HCT116 (cell line): ENCODE data around the gene EYA4. TPM values are rescaled to one million over a fixed set of nuclear protein-coding genes. Genes with fewer than 3 reads are reported as not detected.

Experiments
- ATAC-seq: fragments of 200-7000 bp; cut with Tn5 transposase; 2 replicates; pipeline ENCODE4 v1.9.1; 2020; ENCODE audit warnings: mild to moderate bottlenecking, moderate library complexity
- BruUV-seq: library from RNA; stranded (reverse); fragments of 400-500 nt; replicated peaks from 2 replicates; lab custom pipeline; 2021; lab: Mats Ljungman, UMichigan
- CTCF ChIA-PET: fragments of 300-600 bp; sonication (Branson Sonifier 250); formaldehyde crosslinking; loops from one replicate; lab custom pipeline; 2021; ENCODE audit warnings: antibody characterized with exemption; lab: Charles Lee
- POLR2A ChIA-PET: fragments of 300-600, 350-600 bp; sonication (Branson Sonifier 250); formaldehyde crosslinking; loops from one replicate; lab custom pipeline; 2021; ENCODE audit warnings: antibody characterized with exemption; lab: Charles Lee
- RAD21 ChIA-PET, 2 experiments: fragments of 300-600 bp; sonication (Branson Sonifier 250); formaldehyde crosslinking; loops; one replicate each; lab custom pipeline; 2023; ENCODE audit warnings: low total read pairs in 2 of 2; ENCODE audit not compliant: uncharacterized antibody in 2 of 2, unreplicated experiment in 2 of 2, low non-redundant PET in 1 of 2; lab: Charles Lee
- DNase-seq: peaks from one replicate; pipeline ENCODE4 v3.0.0-alpha.2; 2010; ENCODE audit warnings: low read depth, low spot score
- H2AFZ ChIP-seq: fragments of 200-600 bp; shearing (Covaris generic), sonication (generic); 2 replicates; pipeline ENCODE4 v1.6.1; 2017; ENCODE audit warnings: low read depth, mixed run types, mixed read lengths, antibody characterized with exemption, low read length; ENCODE audit not compliant: poor library complexity, severe bottlenecking
- H3K27ac ChIP-seq: 2 replicates; pipeline ENCODE4 v1.5.1; 2012; ENCODE audit warnings: low read depth, low read length
- H3K27me3 ChIP-seq: fragments of 200-600 bp; sonication (generic); 2 replicates; pipeline ENCODE4 v1.6.1; 2016; ENCODE audit warnings: mixed run types, low read length, mixed read lengths; ENCODE audit not compliant: insufficient read depth
- H3K36me3 ChIP-seq, 2 experiments: fragments of 200-500 bp in 1 of 2; fragments of 200-600 bp in 1 of 2; sonication (Bioruptor generic) in 1 of 2; sonication (generic) in 1 of 2; 2 replicates each; pipeline versions ENCODE4 v1.5.1 to v1.6.1; 2014 to 2016; ENCODE audit warnings: low read length in 2 of 2, inconsistent platforms in 1 of 2, mixed read lengths in 1 of 2, mixed run types in 1 of 2; ENCODE audit not compliant: insufficient read depth in 2 of 2, control insufficient read depth in 1 of 2
- H3K4me1 ChIP-seq, 2 experiments: fragments of 200-600 bp in 1 of 2; sonication (generic) in 1 of 2; 2 replicates each; pipeline versions ENCODE4 v1.5.1 to v1.6.1; 2012 to 2017; ENCODE audit warnings: low read length in 2 of 2, inconsistent platforms in 1 of 2, mild to moderate bottlenecking in 1 of 2, mixed read lengths in 1 of 2, mixed run types in 1 of 2, moderate library complexity in 1 of 2; ENCODE audit not compliant: insufficient read depth in 2 of 2, control insufficient read depth in 1 of 2
- H3K4me2 ChIP-seq: fragments of 200-600 bp; sonication (generic); 2 replicates; pipeline ENCODE4 v1.6.1; 2017; ENCODE audit warnings: mixed run types, low read length, mixed read lengths
- H3K4me3 ChIP-seq, 2 experiments: fragments of 200-600 bp in 1 of 2; sonication (generic) in 1 of 2; replicated peaks in 1 of 2; 2 replicates each; pipeline ENCODE4 v1.5.1; 2011 to 2016; ENCODE audit warnings: low read length in 2 of 2, control low read depth in 1 of 2, low read depth in 1 of 2, mild to moderate bottlenecking in 1 of 2, mixed read lengths in 1 of 2, mixed run types in 1 of 2
- H3K79me2 ChIP-seq: fragments of 200-600 bp; sonication (generic); 2 replicates; pipeline ENCODE4 v1.6.1; 2017; ENCODE audit warnings: mild to moderate bottlenecking, mixed run types, low read length, moderate library complexity, mixed read lengths; ENCODE audit not compliant: insufficient read depth
- H3K9ac ChIP-seq: fragments of 200-600 bp; sonication (generic); 2 replicates; pipeline ENCODE4 v1.6.1; 2016; ENCODE audit warnings: low read length, mixed read lengths
- H3K9me2 ChIP-seq: fragments of 200-600 bp; sonication (generic), shearing (Covaris generic); 2 replicates; pipeline ENCODE4 v1.6.1; 2017; ENCODE audit warnings: mixed run types, mild to moderate bottlenecking, moderate library complexity; ENCODE audit not compliant: insufficient read depth
- H3K9me3 ChIP-seq, 2 experiments: fragments of 200-500 bp in 1 of 2; fragments of 200-600 bp in 1 of 2; sonication (Bioruptor generic) in 1 of 2; sonication (generic) in 1 of 2; 2 replicates each; pipeline ENCODE4 v1.6.1; 2014 to 2017; ENCODE audit warnings: low read length in 2 of 2, mixed read lengths in 2 of 2, inconsistent platforms in 1 of 2, low read depth in 1 of 2, mild to moderate bottlenecking in 1 of 2, mixed run types in 1 of 2, moderate library complexity in 1 of 2; ENCODE audit not compliant: control insufficient read depth in 1 of 2, insufficient read depth in 1 of 2
- H4K20me1 ChIP-seq: fragments of 200-600 bp; sonication (generic), shearing (Covaris generic); 2 replicates; pipeline ENCODE4 v1.6.1; 2017; ENCODE audit warnings: mixed run types, mild to moderate bottlenecking, moderate library complexity; ENCODE audit not compliant: insufficient read depth
- ATF3 ChIP-seq: IDR thresholded peaks from 2 replicates; pipeline ENCODE4 v1.6.1; 2012
- CBX3 ChIP-seq: IDR thresholded peaks from 2 replicates; pipeline ENCODE4 v1.6.1; 2012; ENCODE audit warnings: low read depth
- CEBPB ChIP-seq: IDR thresholded peaks from 2 replicates; pipeline ENCODE4 v1.6.1; 2012; ENCODE audit warnings: low read depth
- CTCF ChIP-seq, 3 experiments: fragments of 200-600 bp in 1 of 3; sonication (generic) in 1 of 3; IDR thresholded peaks in 2 of 3; conservative IDR thresholded peaks in 1 of 3; 2 replicates each; pipeline ENCODE4 v1.5.1; 2012 to 2017; ENCODE audit warnings: low read depth in 2 of 3, low read length in 2 of 3, antibody characterized with exemption in 1 of 3, borderline replicate concordance in 1 of 3, control low read depth in 1 of 3, mild to moderate bottlenecking in 1 of 3, mixed read lengths in 1 of 3, mixed run types in 1 of 3, moderate library complexity in 1 of 3; ENCODE audit not compliant: insufficient read depth in 1 of 3
- ELF1 ChIP-seq: IDR thresholded peaks from 2 replicates; pipeline ENCODE4 v1.6.1; 2012; ENCODE audit warnings: low read depth, borderline replicate concordance
- EZH2 ChIP-seq: fragments of 200-600 bp; sonication (generic); IDR thresholded peaks from 2 replicates; pipeline ENCODE4 v1.6.1; 2017; ENCODE audit warnings: antibody characterized with exemption, mixed run types
- EZH2phosphoT487 ChIP-seq: fragments of 200-600 bp; IDR thresholded peaks from 2 replicates; pipeline ENCODE4 v1.6.1; 2018; ENCODE audit warnings: antibody characterized with exemption, borderline replicate concordance
- FOSL1 ChIP-seq: IDR thresholded peaks from 2 replicates; pipeline ENCODE4 v1.6.1; 2012; ENCODE audit warnings: low read depth
- JUND ChIP-seq: IDR thresholded peaks from 2 replicates; pipeline ENCODE4 v1.6.1; 2012
- MAX ChIP-seq: IDR thresholded peaks from 2 replicates; pipeline ENCODE4 v1.6.1; 2012
- RAD21 ChIP-seq: IDR thresholded peaks from 2 replicates; pipeline ENCODE4 v1.6.1; 2012; ENCODE audit warnings: low read depth, mild to moderate bottlenecking
- SP1 ChIP-seq: IDR thresholded peaks from 2 replicates; pipeline ENCODE4 v1.6.1; 2012; ENCODE audit warnings: low read depth
- TCF7L2 ChIP-seq: IDR thresholded peaks from 2 replicates; pipeline ENCODE4 v1.7.0; 2011; ENCODE audit warnings: borderline replicate concordance, inconsistent platforms; ENCODE audit not compliant: insufficient read depth, insufficient read length; ENCODE audit errors: extremely low read depth
- YY1 ChIP-seq: IDR thresholded peaks from 2 replicates; pipeline ENCODE4 v1.6.1; 2011; ENCODE audit warnings: low read length, low read depth, moderate library complexity, mild to moderate bottlenecking; ENCODE audit not compliant: insufficient replicate concordance; ENCODE audit errors: extremely low read depth
- ZFX ChIP-seq: fragments of 450-650 bp; IDR thresholded peaks from 2 replicates; pipeline ENCODE4 v1.6.1; 2017
- ZNF274 ChIP-seq: fragments of 200-500 bp; sonication (Bioruptor generic); IDR thresholded peaks from 2 replicates; pipeline ENCODE4 v1.6.1; 2014; ENCODE audit warnings: mild to moderate bottlenecking, low read depth, low read length, inconsistent platforms
- intact Hi-C: fragments of 100-400 bp; cut with micrococcal nuclease; formaldehyde crosslinking; loops from 2 replicates; pipeline ENCODE4 v1.10.0; 2022
- total RNA-seq: library from RNA; stranded (reverse); gene quantifications from one replicate; pipeline ENCODE4 v1.2.1, GENCODE V29; 2021; ENCODE audit not compliant: unreplicated experiment

The EYA4 gene
- total RNA-seq, 1 experiment from 2014 or later: not detected

GRCh38 chr6:133254552-133255228, 13.5 kb downstream of the EYA4 start (continued):
- TF ChIP-seq FOSL1: no peak

- ChIA-PET POLR2A (no interaction called here), CTCF (no interaction called here), RAD21 (no interaction called here)
- no peak for DNase-seq
- no peak overlapping the region for H2AFZ ChIP-seq
- no peak overlapping the region for H3K9ac ChIP-seq
- H3K4me2 ChIP-seq: no peak overlapping the region
- H4K20me1 ChIP-seq: no peaks in the 10 kb centered on the region
- no peaks in the 10 kb centered on the region for H3K79me2 ChIP-seq
- intact Hi-C loops: no loop called here
- BruUV-seq: no TSS peak
- H3K27ac ChIP-seq: no peak overlapping the region
- no peak overlapping the region for H3K4me3 ChIP-seq
- TF ChIP-seq ATF3 (no peak), RAD21 (no peak), YY1 (no peak), CBX3 (no peak), JUND (no peak), FOSL1 (no peak), ZFX (no peak), CTCF (IDR thresholded peaks at IDR 0.05 in 2 of 3, conservative IDR thresholded peaks at IDR 0.05 in 1 of 3; ENCODE audit: borderline replicate concordance in 1 of 3, insufficient read depth in 1 of 3, low read depth in 2 of 3, low read length in 2 of 3) (no peak), ELF1 (no peak), CEBPB (no peak), EZH2 (no peak), SP1 (no peak), MAX (no peak), TCF7L2 (no peak), ZNF274 (no peak), EZH2phosphoT487 (no peak)
- TF ChIP-seq, all 23 proteins: peak for 0
- Histone ChIP-seq H3K4me1 (no peaks in the 10 kb centered on the region), H3K9me3 (no peaks in the 10 kb centered on the region), H3K9me2 (no peaks in the 10 kb centered on the region), H3K27me3 (0 out of 2 replicates have a peak, but pooled peaks cover 4% of the 10 kb centered on the region), H3K36me3 (no peaks in the 10 kb centered on the region)
- ATAC-seq: no peak
Observed at GRCh38 chr6:133257545-133258105, 16.5 kb downstream of the EYA4 start.
